Mesothelial cell of epicardium (in vitro differentiated cells): ENCODE results near the gene ZMYM3. TPM values are rescaled to one million over a fixed set of nuclear protein-coding genes. Genes with fewer than 3 reads are reported as not detected.

Experiments used
- DNase-seq, 2 experiments: peaks; one replicate each; pipeline ENCODE4 v3.0.0; 2021; ENCODE audit warnings: low spot score in 2 of 2; ENCODE audit not compliant: unreplicated experiment in 2 of 2
- H3K27ac Mint-ChIP-seq: 2 replicates; pipeline ENCODE4 v1.8.0; 2021; ENCODE audit warnings: mixed read lengths
- H3K27me3 Mint-ChIP-seq: 2 replicates; pipeline ENCODE4 v1.8.0; 2021; ENCODE audit warnings: low read depth, mixed read lengths
- H3K36me3 Mint-ChIP-seq: 2 replicates; pipeline ENCODE4 v1.8.0; 2021; ENCODE audit warnings: mixed read lengths
- H3K4me1 Mint-ChIP-seq: 2 replicates; pipeline ENCODE4 v1.8.0; 2021; ENCODE audit warnings: mixed read lengths
- H3K4me3 Mint-ChIP-seq: 2 replicates; pipeline ENCODE4 v1.8.0; 2021; ENCODE audit warnings: mild to moderate bottlenecking, moderate library complexity, mixed read lengths
- H3K9me3 Mint-ChIP-seq: 2 replicates; pipeline ENCODE4 v1.8.0; 2021; ENCODE audit warnings: mixed read lengths
- total RNA-seq: library from RNA; stranded (reverse); gene quantifications from 3 replicates; pipeline ENCODE4 v1.2.1, GENCODE V29; 2021
- TF ChIP-seq, protein P1 (sequence below): fragments of 200-600 bp; sonication (generic); IDR thresholded peaks from one replicate; pipeline ENCODE4 v1.5.0; 2021; ENCODE audit warnings: antibody characterized with exemption; ENCODE audit not compliant: unreplicated experiment

ZMYM3 gene
- total RNA-seq, 1 donor from 2014 or later: 97.6 TPM

DNA sequence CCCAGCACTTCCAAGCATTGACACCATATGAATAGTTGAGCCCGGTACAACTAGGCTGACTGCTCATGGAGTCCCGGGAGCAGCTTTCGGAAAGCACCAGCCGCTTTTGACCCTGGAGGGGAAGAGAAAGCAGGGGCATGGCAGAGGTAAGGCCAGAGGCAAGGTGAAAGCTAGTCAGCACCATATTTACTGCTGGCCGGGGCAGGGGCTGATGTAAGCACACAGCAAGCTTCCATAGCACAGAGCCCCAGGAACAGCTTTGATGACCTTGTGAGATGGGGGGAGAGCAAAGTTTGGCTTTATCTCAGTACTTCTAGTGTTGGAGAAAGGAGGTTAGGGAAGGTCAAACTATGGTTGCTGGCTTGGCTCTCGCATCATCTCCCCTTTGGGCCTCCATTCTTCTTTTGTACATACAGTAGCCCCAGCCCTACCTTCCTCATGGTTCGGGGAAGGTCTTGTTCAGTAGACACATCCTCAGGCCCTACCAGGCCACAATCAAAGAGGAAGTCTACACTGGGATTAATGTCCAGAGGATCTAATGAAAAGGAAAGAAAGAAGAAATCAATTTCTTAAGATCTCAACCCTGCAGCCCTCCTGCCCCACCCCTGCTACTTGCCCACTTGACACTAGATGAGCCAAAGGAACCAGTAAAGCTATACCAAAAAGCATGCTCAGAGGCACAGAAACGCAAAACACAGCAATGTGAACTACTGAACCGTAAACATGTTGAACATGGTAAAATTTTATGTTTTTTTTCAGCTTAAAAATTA, 9.4 kb downstream of the ZMYM3 start:
- TF ChIP-seq, protein P1, sequence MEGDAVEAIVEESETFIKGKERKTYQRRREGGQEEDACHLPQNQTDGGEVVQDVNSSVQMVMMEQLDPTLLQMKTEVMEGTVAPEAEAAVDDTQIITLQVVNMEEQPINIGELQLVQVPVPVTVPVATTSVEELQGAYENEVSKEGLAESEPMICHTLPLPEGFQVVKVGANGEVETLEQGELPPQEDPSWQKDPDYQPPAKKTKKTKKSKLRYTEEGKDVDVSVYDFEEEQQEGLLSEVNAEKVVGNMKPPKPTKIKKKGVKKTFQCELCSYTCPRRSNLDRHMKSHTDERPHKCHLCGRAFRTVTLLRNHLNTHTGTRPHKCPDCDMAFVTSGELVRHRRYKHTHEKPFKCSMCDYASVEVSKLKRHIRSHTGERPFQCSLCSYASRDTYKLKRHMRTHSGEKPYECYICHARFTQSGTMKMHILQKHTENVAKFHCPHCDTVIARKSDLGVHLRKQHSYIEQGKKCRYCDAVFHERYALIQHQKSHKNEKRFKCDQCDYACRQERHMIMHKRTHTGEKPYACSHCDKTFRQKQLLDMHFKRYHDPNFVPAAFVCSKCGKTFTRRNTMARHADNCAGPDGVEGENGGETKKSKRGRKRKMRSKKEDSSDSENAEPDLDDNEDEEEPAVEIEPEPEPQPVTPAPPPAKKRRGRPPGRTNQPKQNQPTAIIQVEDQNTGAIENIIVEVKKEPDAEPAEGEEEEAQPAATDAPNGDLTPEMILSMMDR: no peak
- Mint-ChIP-seq H3K27ac (no peak overlapping the region), H3K27me3 (no peaks in the 10 kb centered on the region), H3K9me3 (peaks cover 12% of the 10 kb centered on the region), H3K36me3 (peaks cover 43% of the 10 kb centered on the region), H3K4me3 (no peak overlapping the region), H3K4me1 (no peaks in the 10 kb centered on the region)
- no peak for DNase-seq

DNA sequence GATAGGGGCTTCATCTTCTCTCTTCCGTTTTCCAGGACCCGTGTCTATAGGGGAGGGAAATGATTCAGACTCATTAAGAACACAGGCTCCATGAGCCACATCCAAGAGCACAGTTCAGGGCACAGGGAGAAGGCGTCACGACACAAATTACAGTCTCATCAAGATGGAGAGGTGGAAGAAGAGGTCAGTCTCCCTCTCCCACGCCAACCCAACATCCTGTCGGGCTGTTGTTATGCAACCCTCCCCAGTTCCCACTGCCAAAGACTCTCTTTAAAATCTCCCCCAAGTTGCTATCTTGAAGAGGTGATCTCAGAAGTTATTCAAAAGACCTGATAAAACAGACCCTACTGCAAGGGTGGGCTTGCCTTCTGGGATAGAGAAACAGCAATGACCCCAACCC, 12.6 kb downstream of the ZMYM3 start:
- TF ChIP-seq, protein P1: no peak
- no peaks in the 10 kb centered on the region for H3K4me1 Mint-ChIP-seq
- DNase-seq: no peak
- H3K9me3 Mint-ChIP-seq: peaks cover 24% of the 10 kb centered on the region
- H3K27me3 Mint-ChIP-seq: no peaks in the 10 kb centered on the region
- no peak overlapping the region for H3K27ac Mint-ChIP-seq
- peaks cover 35% of the 10 kb centered on the region for H3K36me3 Mint-ChIP-seq
- H3K4me3 Mint-ChIP-seq: no peak overlapping the region

DNA sequence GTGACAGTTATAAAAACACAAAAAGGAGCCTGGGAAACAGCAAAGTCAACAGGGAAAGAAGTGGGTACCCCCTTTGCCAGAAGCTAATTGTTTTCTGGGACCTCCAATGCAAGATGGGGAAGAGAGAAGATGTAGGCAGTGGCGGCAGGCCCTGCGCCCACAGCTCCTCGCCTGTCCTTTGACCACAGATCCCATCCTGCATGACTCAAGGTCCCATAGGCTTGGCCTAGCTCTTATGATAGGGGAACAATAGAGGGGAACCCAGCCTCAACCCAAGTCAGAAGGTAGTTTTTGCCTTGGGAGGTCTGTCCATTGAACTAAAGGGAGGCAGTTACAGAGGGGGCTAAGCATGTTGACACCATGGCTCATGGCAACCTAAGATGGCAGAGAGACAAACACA, 14.2 kb downstream of the ZMYM3 start:
- no peak for DNase-seq
- H3K4me3 Mint-ChIP-seq: no peak overlapping the region
- peaks cover 28% of the 10 kb centered on the region for H3K36me3 Mint-ChIP-seq
- TF ChIP-seq, protein P1: no peak
- peaks cover 22% of the 10 kb centered on the region for H3K9me3 Mint-ChIP-seq
- no peaks in the 10 kb centered on the region for H3K4me1 Mint-ChIP-seq
- no peaks in the 10 kb centered on the region for H3K27me3 Mint-ChIP-seq
- H3K27ac Mint-ChIP-seq: no peak overlapping the region

DNA sequence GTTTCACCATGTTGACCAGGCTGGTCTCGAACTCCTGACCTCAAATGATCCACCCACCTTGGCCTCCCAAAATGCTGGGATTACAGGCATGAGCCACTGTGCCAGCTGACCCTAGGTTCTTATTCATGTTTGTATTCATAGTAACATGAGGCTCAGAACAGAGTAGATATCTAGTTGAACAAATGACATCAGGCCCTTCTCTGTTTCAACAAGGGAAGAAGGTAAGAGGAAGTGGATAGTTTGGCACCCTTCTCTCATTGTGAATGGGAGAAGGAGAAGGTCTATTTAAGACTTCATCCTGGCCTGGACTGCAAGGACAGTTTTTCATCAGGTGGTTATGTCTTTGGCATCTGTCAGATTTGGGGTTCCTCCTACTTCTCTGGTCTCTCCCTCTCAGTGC, 17.1 kb downstream of the ZMYM3 start:
- DNase-seq: no peak
- Mint-ChIP-seq H3K4me1 (no peaks in the 10 kb centered on the region), H3K27me3 (no peaks in the 10 kb centered on the region), H3K4me3 (no peak overlapping the region), H3K36me3 (peaks cover 19% of the 10 kb centered on the region), H3K9me3 (peaks cover 24% of the 10 kb centered on the region), H3K27ac (no peak overlapping the region)
- TF ChIP-seq, protein P1: no peak

DNA sequence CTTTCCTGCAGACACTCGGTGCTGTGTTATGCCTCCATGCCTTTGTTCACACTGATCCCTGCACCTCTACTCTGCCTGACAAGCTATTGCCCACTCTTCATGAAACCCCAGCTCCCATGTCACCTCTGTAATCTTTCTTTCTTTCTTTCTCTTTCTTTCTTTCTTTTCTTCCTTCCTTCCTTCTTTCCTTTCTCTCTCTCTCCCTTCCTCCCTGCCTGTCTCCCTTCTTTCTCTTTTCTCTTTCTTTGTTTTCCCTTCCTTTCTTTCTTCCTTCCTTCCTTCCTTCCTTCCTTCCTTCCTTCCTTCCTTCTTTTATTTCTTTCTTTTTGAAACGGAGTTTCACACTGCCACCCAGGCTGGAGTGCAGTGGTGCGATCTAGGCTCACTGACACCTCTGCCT, 18.5 kb downstream of the ZMYM3 start:
- Mint-ChIP-seq H3K4me1 (no peaks in the 10 kb centered on the region), H3K27ac (no peak overlapping the region), H3K9me3 (peaks cover 19% of the 10 kb centered on the region), H3K36me3 (peaks cover 8% of the 10 kb centered on the region), H3K4me3 (no peak overlapping the region), H3K27me3 (no peaks in the 10 kb centered on the region)
- TF ChIP-seq, protein P1: no peak
- DNase-seq: no peak
